Hepatocyte (in vitro differentiated cells): Measurements from ENCODE around the gene CMTM8. TPM values are rescaled to one million over a fixed set of nuclear protein-coding genes. Genes with fewer than 3 reads are reported as not detected.

Experiments
- DNase-seq: peaks from one replicate; pipeline ENCODE4 v3.0.0-alpha.2; 2016; ENCODE audit warnings: low spot score
- H2AFZ ChIP-seq: fragments of 200-600 bp; sonication (generic); 2 replicates; pipeline ENCODE4 v1.6.0; 2016; ENCODE audit warnings: antibody characterized with exemption, mild to moderate bottlenecking
- H3K27ac ChIP-seq: fragments of 200-600 bp; sonication (generic); 2 replicates; pipeline ENCODE4 v1.5.1; 2016; ENCODE audit warnings: mild to moderate bottlenecking
- H3K27me3 ChIP-seq: fragments of 200-600 bp; sonication (generic); 2 replicates; pipeline ENCODE4 v1.6.1; 2016
- H3K36me3 ChIP-seq: fragments of 200-600 bp; sonication (generic); replicated peaks from 2 replicates; pipeline ENCODE4 v1.5.1; 2016; ENCODE audit warnings: low read depth; ENCODE audit not compliant: insufficient read depth
- H3K4me1 ChIP-seq: fragments of 200-600 bp; sonication (generic); 2 replicates; pipeline ENCODE4 v1.5.1; 2016; ENCODE audit warnings: mild to moderate bottlenecking, moderate library complexity; ENCODE audit not compliant: insufficient read depth
- H3K4me2 ChIP-seq: fragments of 200-600 bp; sonication (generic); 2 replicates; pipeline ENCODE4 v1.6.0; 2016
- H3K4me3 ChIP-seq: fragments of 200-600 bp; sonication (generic); 2 replicates; pipeline ENCODE4 v1.5.1; 2016; ENCODE audit warnings: mild to moderate bottlenecking
- H3K79me2 ChIP-seq: fragments of 200-600 bp; sonication (generic); 2 replicates; pipeline ENCODE4 v1.6.0; 2017; ENCODE audit warnings: mild to moderate bottlenecking
- H3K9me2 ChIP-seq: fragments of 200-600 bp; sonication (generic); replicated peaks from 2 replicates; pipeline ENCODE4 v1.6.0; 2017; ENCODE audit warnings: mild to moderate bottlenecking; ENCODE audit not compliant: insufficient read depth
- H3K9me3 ChIP-seq: fragments of 200-600 bp; sonication (generic); 2 replicates; pipeline ENCODE4 v1.5.1; 2016; ENCODE audit warnings: low read depth, mild to moderate bottlenecking
- H4K20me1 ChIP-seq: fragments of 200-600 bp; sonication (generic); 2 replicates; pipeline ENCODE4 v1.6.0; 2016; ENCODE audit warnings: mild to moderate bottlenecking; ENCODE audit not compliant: insufficient read depth, poor library complexity, severe bottlenecking
- EZH2 ChIP-seq: fragments of 200-600 bp; sonication (generic); IDR thresholded peaks from 2 replicates; pipeline ENCODE4 v1.6.1; 2016; ENCODE audit warnings: antibody characterized with exemption, mild to moderate bottlenecking, borderline replicate concordance
- EZH2phosphoT487 ChIP-seq: fragments of 200-600 bp; sonication (generic); IDR thresholded peaks from one replicate; pipeline ENCODE4 v1.6.1; 2018; ENCODE audit warnings: antibody characterized with exemption, mild to moderate bottlenecking, low read depth, moderate library complexity; ENCODE audit not compliant: unreplicated experiment, severe bottlenecking
- WGBS: methylation state at CpG from one replicate; pipeline ENCODE4 v1.1.6; 2016; ENCODE audit warnings: low lambda C conversion rate; ENCODE audit errors: missing lambda C conversion rate; 5-methylcytosine and 5-hydroxymethylcytosine counted together
- polyA plus RNA-seq: library from polyadenylated mRNA; unstranded; fragments of >200 nt; fragmentation: Nextera tagmentation; extraction: Ambion mirVana; gene quantifications from 2 replicates; pipeline ENCODE4 v1.2.1, GENCODE V29; 2016
- total RNA-seq: library from RNA; depleted of rRNA; stranded (reverse); fragments of >200 nt; gene quantifications from 2 replicates; pipeline ENCODE4 v1.2.3, GENCODE V29; 2014
- TF ChIP-seq, protein P1 (sequence below): fragments of 200-600 bp; sonication (generic); IDR thresholded peaks from 2 replicates; pipeline ENCODE4 v1.5.1; 2016; ENCODE audit warnings: antibody characterized with exemption, mild to moderate bottlenecking; ENCODE audit not compliant: poor library complexity

CMTM8 gene
- total and polyA plus RNA-seq, 2 experiments from 2014 or later = 20.7 to 34.1 TPM

GRCh38 chr3:32256206-32256605 is 17.7 kb downstream of the CMTM8 start:
- H4K20me1 ChIP-seq = no peaks in the 10 kb centered on the region
- 85% methylated on average over 3 of the region's 3 CpGs for WGBS
- no peaks in the 10 kb centered on the region for H3K4me1 ChIP-seq

DNA sequence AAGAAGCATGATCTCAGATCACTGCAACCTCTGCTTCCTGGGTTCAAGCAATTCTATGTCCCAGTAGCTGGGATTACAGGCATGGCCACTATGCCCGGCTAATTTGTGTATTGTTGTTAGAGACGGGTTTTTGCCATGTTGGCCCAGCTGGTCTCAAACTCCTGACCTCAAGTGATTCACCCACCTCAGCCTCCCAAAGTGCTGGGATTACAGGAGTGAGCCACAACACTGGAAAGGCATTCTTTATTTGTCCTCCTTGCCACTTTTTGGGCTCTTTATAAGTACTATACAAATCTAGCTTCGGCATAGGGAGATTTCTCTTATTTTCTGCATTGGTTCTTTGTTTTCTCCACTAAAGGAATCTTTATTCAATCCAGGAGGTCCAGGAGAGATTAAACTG is 18.6 kb downstream of the CMTM8 start:
- H3K9me2 ChIP-seq = no peaks in the 10 kb centered on the region

More at GRCh38 chr3:32256206-32256605, 17.7 kb downstream of the CMTM8 start:
- Histone ChIP-seq H3K36me3 (no peaks in the 10 kb centered on the region), H3K27me3 (no peaks in the 10 kb centered on the region), H2AFZ (no peak overlapping the region), H3K9me3 (no peaks in the 10 kb centered on the region), H3K79me2 (peaks cover 42% of the 10 kb centered on the region), H3K4me3 (no peak overlapping the region), H3K27ac (no peak overlapping the region), H3K9me2 (no peaks in the 10 kb centered on the region), H3K4me2 (no peak overlapping the region)
- DNase-seq = no peak
- TF ChIP-seq, protein P1, sequence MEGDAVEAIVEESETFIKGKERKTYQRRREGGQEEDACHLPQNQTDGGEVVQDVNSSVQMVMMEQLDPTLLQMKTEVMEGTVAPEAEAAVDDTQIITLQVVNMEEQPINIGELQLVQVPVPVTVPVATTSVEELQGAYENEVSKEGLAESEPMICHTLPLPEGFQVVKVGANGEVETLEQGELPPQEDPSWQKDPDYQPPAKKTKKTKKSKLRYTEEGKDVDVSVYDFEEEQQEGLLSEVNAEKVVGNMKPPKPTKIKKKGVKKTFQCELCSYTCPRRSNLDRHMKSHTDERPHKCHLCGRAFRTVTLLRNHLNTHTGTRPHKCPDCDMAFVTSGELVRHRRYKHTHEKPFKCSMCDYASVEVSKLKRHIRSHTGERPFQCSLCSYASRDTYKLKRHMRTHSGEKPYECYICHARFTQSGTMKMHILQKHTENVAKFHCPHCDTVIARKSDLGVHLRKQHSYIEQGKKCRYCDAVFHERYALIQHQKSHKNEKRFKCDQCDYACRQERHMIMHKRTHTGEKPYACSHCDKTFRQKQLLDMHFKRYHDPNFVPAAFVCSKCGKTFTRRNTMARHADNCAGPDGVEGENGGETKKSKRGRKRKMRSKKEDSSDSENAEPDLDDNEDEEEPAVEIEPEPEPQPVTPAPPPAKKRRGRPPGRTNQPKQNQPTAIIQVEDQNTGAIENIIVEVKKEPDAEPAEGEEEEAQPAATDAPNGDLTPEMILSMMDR = no peak
- TF ChIP-seq EZH2 = no peak
- TF ChIP-seq EZH2phosphoT487 = no peak

GRCh38 chr3:32257641-32258438 is 19.4 kb downstream of the CMTM8 start:
- TF ChIP-seq EZH2 (no peak), EZH2phosphoT487 (no peak)
- TF ChIP-seq, protein P1 = no peak
- WGBS = 45% methylated on average over 6 of the region's 6 CpGs

More for the DNA sequence above, 18.6 kb downstream of the CMTM8 start:
- Histone ChIP-seq H3K27me3 (no peaks in the 10 kb centered on the region), H3K36me3 (no peaks in the 10 kb centered on the region), H3K79me2 (peaks cover 37% of the 10 kb centered on the region), H3K27ac (peak overlapping the region; percentile 14), H3K4me1 (no peaks in the 10 kb centered on the region), H4K20me1 (no peaks in the 10 kb centered on the region), H2AFZ (no peak overlapping the region), H3K4me2 (no peak overlapping the region), H3K4me3 (no peak overlapping the region), H3K9me3 (no peaks in the 10 kb centered on the region)
- TF ChIP-seq EZH2phosphoT487 (no peak), EZH2 (no peak)
- TF ChIP-seq, protein P1 = no peak
- DNase-seq = no peak
- 82% methylated on average over 3 of the region's 3 CpGs for WGBS

More at GRCh38 chr3:32257641-32258438, 19.4 kb downstream of the CMTM8 start:
- Histone ChIP-seq H3K27ac (peak overlapping the region; percentile 14), H3K79me2 (peaks cover 38% of the 10 kb centered on the region), H3K27me3 (no peaks in the 10 kb centered on the region), H3K9me3 (no peaks in the 10 kb centered on the region), H3K4me3 (no peak overlapping the region), H3K9me2 (no peaks in the 10 kb centered on the region), H3K4me1 (no peaks in the 10 kb centered on the region), H3K4me2 (peak overlapping the region; percentile 60), H3K36me3 (no peaks in the 10 kb centered on the region), H4K20me1 (no peaks in the 10 kb centered on the region), H2AFZ (no peak overlapping the region)
- no peak for DNase-seq
